ENCODE measurements around the gene IRGC.

Gene IRGC

DNA sequence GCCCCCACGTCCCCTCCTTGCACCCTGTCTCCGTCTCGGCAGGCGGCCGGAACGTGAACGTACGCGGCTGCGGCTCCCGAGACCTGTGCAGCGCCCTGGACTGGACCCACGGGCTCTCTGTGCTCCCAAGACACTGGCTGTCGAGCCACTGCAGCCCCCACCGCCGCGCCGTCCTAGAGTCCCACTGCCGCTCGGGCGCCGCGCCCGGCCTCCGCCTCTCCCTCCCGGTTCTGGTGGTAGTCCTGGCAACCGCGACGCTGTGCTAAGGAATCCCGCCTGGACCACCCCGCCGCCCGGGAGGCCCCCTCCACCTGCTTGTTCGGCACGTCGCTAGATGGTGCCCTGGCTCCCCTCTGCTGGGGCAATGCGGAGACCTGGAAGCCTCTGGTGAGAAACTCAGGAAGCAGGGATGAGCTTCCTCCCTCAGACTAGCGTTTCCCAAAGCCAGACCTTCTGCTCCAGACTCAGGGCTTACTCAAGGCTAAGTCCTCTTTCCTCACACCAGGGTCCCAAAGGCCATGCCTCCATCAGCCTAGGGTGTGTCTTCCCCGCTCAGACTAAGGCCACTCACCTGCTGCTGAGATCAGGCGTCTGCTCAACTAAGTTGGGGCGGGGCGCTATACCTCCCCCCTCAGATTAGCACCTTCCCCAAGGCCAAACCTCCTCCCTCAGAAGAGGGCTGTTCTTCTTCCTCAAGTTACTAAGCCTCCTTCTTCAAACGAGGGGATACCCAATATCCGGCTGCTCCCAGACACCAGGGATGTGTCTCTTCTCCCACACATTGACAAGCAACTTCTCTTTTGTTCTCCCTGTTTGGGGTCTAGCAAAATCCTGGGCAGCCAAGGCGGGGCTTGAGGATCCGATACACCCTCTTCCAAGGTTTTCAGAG lies 16.1 kb upstream of the IRGC start:
- no peak for TF ChIP-seq TAF1 (IDR thresholded peaks at IDR 0.05; ENCODE audit: low read depth)
- TF ChIP-seq FOXM1 (IDR thresholded peaks at IDR 0.05; ENCODE audit: borderline replicate concordance, low read depth), result no peak
- TF ChIP-seq, protein P1, sequence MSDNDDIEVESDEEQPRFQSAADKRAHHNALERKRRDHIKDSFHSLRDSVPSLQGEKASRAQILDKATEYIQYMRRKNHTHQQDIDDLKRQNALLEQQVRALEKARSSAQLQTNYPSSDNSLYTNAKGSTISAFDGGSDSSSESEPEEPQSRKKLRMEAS (IDR thresholded peaks at IDR 0.05), result no peak
- TF ChIP-seq, protein P2, sequence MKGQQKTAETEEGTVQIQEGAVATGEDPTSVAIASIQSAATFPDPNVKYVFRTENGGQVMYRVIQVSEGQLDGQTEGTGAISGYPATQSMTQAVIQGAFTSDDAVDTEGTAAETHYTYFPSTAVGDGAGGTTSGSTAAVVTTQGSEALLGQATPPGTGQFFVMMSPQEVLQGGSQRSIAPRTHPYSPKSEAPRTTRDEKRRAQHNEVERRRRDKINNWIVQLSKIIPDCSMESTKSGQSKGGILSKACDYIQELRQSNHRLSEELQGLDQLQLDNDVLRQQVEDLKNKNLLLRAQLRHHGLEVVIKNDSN (IDR thresholded peaks at IDR 0.05), result no peak
- TF ChIP-seq YY1 (IDR thresholded peaks at IDR 0.05; ENCODE audit: low read depth), result no peak
- TF ChIP-seq NFIC (IDR thresholded peaks at IDR 0.05), result no peak
- TF ChIP-seq, protein P3, sequence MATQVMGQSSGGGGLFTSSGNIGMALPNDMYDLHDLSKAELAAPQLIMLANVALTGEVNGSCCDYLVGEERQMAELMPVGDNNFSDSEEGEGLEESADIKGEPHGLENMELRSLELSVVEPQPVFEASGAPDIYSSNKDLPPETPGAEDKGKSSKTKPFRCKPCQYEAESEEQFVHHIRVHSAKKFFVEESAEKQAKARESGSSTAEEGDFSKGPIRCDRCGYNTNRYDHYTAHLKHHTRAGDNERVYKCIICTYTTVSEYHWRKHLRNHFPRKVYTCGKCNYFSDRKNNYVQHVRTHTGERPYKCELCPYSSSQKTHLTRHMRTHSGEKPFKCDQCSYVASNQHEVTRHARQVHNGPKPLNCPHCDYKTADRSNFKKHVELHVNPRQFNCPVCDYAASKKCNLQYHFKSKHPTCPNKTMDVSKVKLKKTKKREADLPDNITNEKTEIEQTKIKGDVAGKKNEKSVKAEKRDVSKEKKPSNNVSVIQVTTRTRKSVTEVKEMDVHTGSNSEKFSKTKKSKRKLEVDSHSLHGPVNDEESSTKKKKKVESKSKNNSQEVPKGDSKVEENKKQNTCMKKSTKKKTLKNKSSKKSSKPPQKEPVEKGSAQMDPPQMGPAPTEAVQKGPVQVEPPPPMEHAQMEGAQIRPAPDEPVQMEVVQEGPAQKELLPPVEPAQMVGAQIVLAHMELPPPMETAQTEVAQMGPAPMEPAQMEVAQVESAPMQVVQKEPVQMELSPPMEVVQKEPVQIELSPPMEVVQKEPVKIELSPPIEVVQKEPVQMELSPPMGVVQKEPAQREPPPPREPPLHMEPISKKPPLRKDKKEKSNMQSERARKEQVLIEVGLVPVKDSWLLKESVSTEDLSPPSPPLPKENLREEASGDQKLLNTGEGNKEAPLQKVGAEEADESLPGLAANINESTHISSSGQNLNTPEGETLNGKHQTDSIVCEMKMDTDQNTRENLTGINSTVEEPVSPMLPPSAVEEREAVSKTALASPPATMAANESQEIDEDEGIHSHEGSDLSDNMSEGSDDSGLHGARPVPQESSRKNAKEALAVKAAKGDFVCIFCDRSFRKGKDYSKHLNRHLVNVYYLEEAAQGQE (IDR thresholded peaks at IDR 0.05; ENCODE audit: low read depth), result no peak
- no peak for TF ChIP-seq RAD21 (IDR thresholded peaks at IDR 0.05; ENCODE audit: low read depth)
- TF ChIP-seq TCF12 (IDR thresholded peaks at IDR 0.05; ENCODE audit: low read depth), result no peak
- TF ChIP-seq EP300 (IDR thresholded peaks at IDR 0.05; ENCODE audit: borderline replicate concordance), result no peak
- TF ChIP-seq EGR1 (IDR thresholded peaks at IDR 0.05), result no peak

DNA sequence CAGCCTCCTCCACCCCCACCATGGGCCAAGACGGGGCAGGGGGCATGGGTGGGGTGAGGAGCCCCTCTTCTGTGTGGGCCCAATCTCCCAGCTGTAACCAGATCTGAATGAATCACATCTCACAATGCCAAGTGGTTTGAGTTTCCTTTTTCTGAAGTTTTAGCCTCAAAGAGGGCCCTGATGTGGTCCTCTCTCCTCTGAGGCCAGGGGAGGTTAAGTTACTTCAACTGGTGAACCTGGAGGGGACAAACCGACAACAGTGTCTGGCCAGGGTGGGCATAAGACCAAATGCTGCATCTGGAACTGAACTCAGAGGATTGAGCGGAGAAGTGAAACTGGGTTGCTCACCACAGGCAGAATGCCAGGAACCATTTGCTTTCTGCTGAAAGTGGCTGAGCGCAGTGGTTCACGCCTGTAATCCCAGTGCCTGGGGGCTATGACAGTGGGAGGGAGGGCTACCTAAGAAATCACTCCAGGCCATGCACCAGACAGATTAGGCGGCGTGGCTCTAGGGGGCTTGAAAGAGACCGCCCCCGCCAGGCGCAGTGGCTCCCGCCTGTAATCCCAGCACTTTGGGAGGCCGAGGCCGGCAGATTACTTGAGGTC lies 15.4 kb upstream of the IRGC start:
- TF ChIP-seq ZBTB7A (IDR thresholded peaks at IDR 0.05; ENCODE audit: low read depth), result no peak
- TF ChIP-seq FOXM1 (IDR thresholded peaks at IDR 0.05; ENCODE audit: borderline replicate concordance, low read depth), result no peak
- TF ChIP-seq TEAD4 (IDR thresholded peaks at IDR 0.05), result no peak
- TF ChIP-seq, protein P1 (IDR thresholded peaks at IDR 0.05), result no peak

DNA sequence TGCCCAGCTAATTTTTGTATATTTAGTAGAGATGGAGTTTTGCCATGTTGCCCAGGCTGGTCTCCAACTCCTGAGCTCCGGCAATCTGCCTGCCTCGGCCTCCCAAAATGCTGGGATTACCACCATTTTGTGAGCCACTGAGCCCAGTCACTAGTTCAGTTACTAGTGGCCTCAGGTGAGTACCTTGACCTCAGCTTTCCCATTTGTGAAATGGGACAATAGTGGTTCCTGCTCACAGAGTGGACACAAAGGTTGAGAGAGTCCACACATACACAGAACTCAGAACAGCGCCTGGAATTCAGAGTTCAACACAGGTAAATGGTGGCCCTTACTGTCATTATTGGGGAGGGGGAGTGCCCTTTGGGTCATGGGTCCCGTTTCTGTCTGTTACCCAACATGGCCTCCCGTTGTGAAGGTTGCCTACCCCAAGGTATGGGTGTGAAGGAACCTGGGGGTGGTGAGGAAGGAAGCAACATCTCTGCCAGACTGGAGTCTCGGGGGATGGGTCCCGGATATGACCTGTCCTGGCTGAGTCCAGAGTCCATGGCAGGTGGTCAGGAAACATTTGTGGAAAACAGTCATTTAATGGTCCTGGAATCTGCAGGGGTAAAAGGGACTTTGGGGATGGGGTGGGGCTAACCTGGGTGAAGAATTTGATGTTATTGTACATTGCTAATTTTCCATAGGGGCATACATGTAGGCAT lies 11.7 kb upstream of the IRGC start:
- TF ChIP-seq CEBPB (IDR thresholded peaks at IDR 0.05), result no peak
- no peak for TF ChIP-seq FOXM1 (IDR thresholded peaks at IDR 0.05; ENCODE audit: borderline replicate concordance, low read depth)
- no peak for TF ChIP-seq EGR1 (IDR thresholded peaks at IDR 0.05)
- TF ChIP-seq, protein P3 (IDR thresholded peaks at IDR 0.05; ENCODE audit: low read depth), result no peak
- TF ChIP-seq, protein P1 (IDR thresholded peaks at IDR 0.05), result no peak
- no peak for TF ChIP-seq NFIC (IDR thresholded peaks at IDR 0.05)
- TF ChIP-seq, protein P2 (IDR thresholded peaks at IDR 0.05), result no peak
- no peak for TF ChIP-seq YY1 (IDR thresholded peaks at IDR 0.05; ENCODE audit: low read depth)
- TF ChIP-seq EP300 (IDR thresholded peaks at IDR 0.05; ENCODE audit: borderline replicate concordance), result no peak
- no peak for TF ChIP-seq TAF1 (IDR thresholded peaks at IDR 0.05; ENCODE audit: low read depth)
- TF ChIP-seq CREB1 (IDR thresholded peaks at IDR 0.05; ENCODE audit: low read depth), result no peak
- TF ChIP-seq RAD21 (IDR thresholded peaks at IDR 0.05; ENCODE audit: low read depth), result no peak
- no peak for TF ChIP-seq ZBTB7A (IDR thresholded peaks at IDR 0.05; ENCODE audit: low read depth)

DNA sequence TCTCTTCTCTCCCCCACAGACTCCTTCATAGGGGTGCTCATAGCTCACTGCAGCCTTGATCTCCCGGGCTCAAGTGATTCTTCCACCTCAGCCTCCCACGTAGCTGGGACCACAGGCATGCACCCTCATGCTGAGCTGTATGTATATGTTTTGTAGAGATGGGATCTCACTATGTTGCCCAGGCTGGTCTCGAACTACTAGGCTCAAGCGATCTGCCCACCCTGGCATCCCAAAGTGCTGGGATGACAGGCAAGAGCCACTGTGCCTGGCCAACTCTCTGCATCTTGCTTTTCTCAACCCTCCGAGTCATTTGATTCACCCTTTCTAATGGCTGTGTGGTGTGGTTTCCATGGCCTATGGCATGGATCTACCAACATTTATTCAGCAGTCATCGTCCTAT lies 10.1 kb upstream of the IRGC start:
- TF ChIP-seq TAF1 (IDR thresholded peaks at IDR 0.05; ENCODE audit: low read depth) (no peak), ZBTB7A (IDR thresholded peaks at IDR 0.05; ENCODE audit: low read depth) (no peak), YY1 (IDR thresholded peaks at IDR 0.05; ENCODE audit: low read depth) (no peak)

DNA sequence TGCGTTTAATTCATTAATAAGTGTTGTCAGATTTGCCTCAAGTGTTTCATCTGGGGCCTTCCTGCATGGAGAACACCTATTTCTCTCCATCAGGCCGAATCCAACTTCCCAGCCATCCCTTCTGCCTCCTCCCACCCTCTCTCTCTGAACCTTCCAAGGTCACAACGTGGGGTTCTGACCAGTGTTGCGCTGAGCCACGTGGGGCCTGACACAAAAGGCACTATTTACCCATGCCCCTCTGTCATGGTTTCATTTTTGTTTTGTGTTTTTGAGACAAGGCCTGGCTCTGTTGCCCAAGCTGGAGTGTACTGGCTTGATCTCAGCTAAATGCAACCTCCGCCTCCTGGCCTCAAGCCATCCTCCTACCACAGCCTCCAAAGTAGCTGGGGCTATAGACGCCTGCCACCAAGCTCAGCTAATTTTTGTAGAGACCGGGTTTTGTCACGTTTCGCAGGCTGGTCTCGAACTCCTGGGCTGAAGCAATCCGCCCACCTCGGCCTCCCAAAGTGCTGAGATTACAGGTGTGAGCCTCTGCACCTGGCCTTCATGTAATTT lies 8.6 kb upstream of the IRGC start:
- TF ChIP-seq, protein P3 (IDR thresholded peaks at IDR 0.05; ENCODE audit: low read depth), result no peak
- TF ChIP-seq NFIC (IDR thresholded peaks at IDR 0.05), result no peak
- TF ChIP-seq TAF1 (IDR thresholded peaks at IDR 0.05; ENCODE audit: low read depth), result no peak
- TF ChIP-seq, protein P1 (IDR thresholded peaks at IDR 0.05), result no peak
- no peak for TF ChIP-seq ZBTB7A (IDR thresholded peaks at IDR 0.05; ENCODE audit: low read depth)
